ENCODE measurements around the gene PROZ. TPM values are rescaled to one million over a fixed set of nuclear protein-coding genes. Genes with fewer than 3 reads are reported as not detected.

PROZ gene
- total and polyA plus RNA-seq, 9 of the 15 experiments (the other 6 are each of a cell fraction or from before 2014, with no cell fraction given): not detected

DNA sequence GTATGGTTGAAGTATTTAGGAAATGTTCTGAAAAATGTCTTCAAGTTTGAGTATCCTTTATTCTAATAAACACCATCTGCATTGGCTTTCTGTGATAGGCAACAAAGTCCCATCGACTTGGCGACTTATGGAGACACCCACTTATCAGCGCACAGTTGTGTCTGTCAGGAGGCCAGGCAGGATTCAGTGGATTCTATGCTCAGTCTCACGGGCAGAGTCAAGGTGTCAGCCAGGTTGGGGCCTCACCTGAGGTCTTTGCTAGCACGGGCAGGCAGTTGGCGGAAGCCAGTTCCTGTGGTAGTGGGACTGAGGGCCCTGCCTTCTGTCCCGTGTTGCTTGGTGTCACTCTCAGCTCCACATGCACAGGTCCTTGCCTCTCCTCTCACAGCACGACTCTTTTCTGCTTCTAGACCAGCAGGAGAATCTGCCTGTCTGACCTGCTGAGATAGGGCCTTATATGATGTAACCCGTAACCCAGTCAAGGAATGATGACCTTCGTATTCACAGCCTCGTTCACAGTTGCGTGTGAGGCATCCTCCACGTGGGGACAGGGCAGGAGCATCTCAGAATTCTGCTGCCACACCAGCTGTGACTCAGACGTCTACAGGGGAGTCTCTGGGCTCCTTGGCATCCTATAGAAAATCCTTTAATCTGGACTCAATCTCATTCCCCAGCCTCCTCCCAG, 61.0 kb downstream of the PROZ start (continued):
- TF ChIP-seq, protein P1, sequence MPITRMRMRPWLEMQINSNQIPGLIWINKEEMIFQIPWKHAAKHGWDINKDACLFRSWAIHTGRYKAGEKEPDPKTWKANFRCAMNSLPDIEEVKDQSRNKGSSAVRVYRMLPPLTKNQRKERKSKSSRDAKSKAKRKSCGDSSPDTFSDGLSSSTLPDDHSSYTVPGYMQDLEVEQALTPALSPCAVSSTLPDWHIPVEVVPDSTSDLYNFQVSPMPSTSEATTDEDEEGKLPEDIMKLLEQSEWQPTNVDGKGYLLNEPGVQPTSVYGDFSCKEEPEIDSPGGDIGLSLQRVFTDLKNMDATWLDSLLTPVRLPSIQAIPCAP (CRISPR knock-in tag; IDR thresholded peaks at IDR 0.05; ENCODE audit: borderline replicate concordance): no peak
- no peak for TF ChIP-seq ZNF165 (CRISPR knock-in tag; IDR thresholded peaks at IDR 0.05; ENCODE audit: borderline replicate concordance)
- TF ChIP-seq, protein P2, sequence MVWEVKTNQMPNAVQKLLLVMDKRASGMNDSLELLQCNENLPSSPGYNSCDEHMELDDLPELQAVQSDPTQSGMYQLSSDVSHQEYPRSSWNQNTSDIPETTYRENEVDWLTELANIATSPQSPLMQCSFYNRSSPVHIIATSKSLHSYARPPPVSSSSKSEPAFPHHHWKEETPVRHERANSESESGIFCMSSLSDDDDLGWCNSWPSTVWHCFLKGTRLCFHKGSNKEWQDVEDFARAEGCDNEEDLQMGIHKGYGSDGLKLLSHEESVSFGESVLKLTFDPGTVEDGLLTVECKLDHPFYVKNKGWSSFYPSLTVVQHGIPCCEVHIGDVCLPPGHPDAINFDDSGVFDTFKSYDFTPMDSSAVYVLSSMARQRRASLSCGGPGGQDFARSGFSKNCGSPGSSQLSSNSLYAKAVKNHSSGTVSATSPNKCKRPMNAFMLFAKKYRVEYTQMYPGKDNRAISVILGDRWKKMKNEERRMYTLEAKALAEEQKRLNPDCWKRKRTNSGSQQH (CRISPR knock-in tag; IDR thresholded peaks at IDR 0.05): no peak
- TF ChIP-seq NFIC (IDR thresholded peaks at IDR 0.05): peak; percentile 21; the same call in 1 of the 2 replicates
- TF ChIP-seq RBM34 (IDR thresholded peaks at IDR 0.05; ENCODE audit: borderline replicate concordance, insufficient read depth, low read length): no peak
- TF ChIP-seq XRCC4 (IDR thresholded peaks at IDR 0.05; ENCODE audit: extremely low read depth, insufficient read depth, insufficient read length): no peak
- no peak for TF ChIP-seq OTX1 (CRISPR knock-in tag; IDR thresholded peaks at IDR 0.05)
- TF ChIP-seq PHB2 (IDR thresholded peaks at IDR 0.05; ENCODE audit: low read depth): no peak
- TF ChIP-seq DPF2 (IDR thresholded peaks at IDR 0.05): peak; percentile 13; the same call in 1 of the 2 replicates
- TF ChIP-seq PTRF (tag; IDR thresholded peaks at IDR 0.05): no peak
- TF ChIP-seq, protein P3, sequence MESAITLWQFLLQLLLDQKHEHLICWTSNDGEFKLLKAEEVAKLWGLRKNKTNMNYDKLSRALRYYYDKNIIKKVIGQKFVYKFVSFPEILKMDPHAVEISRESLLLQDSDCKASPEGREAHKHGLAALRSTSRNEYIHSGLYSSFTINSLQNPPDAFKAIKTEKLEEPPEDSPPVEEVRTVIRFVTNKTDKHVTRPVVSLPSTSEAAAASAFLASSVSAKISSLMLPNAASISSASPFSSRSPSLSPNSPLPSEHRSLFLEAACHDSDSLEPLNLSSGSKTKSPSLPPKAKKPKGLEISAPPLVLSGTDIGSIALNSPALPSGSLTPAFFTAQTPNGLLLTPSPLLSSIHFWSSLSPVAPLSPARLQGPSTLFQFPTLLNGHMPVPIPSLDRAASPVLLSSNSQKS (CRISPR knock-in tag; IDR thresholded peaks at IDR 0.05): no peak
- TF ChIP-seq TAF9B (IDR thresholded peaks at IDR 0.05; ENCODE audit: partially characterized antibody): no peak
- no peak for TF ChIP-seq RAD51 (IDR thresholded peaks at IDR 0.05; ENCODE audit: borderline replicate concordance, low read depth)
- TF ChIP-seq ZNF766 (CRISPR knock-in tag; conservative IDR thresholded peaks at IDR 0.05): no peak
- no peak for TF ChIP-seq THRB (CRISPR knock-in tag; conservative IDR thresholded peaks at IDR 0.05)
- no peak for TF ChIP-seq HSF4 (CRISPR knock-in tag; IDR thresholded peaks at IDR 0.05; ENCODE audit: borderline replicate concordance)
- no peak for TF ChIP-seq HMG20B (CRISPR knock-in tag; IDR thresholded peaks at IDR 0.05)
- TF ChIP-seq KHSRP (IDR thresholded peaks at IDR 0.05): no peak
- TF ChIP-seq, protein P4, sequence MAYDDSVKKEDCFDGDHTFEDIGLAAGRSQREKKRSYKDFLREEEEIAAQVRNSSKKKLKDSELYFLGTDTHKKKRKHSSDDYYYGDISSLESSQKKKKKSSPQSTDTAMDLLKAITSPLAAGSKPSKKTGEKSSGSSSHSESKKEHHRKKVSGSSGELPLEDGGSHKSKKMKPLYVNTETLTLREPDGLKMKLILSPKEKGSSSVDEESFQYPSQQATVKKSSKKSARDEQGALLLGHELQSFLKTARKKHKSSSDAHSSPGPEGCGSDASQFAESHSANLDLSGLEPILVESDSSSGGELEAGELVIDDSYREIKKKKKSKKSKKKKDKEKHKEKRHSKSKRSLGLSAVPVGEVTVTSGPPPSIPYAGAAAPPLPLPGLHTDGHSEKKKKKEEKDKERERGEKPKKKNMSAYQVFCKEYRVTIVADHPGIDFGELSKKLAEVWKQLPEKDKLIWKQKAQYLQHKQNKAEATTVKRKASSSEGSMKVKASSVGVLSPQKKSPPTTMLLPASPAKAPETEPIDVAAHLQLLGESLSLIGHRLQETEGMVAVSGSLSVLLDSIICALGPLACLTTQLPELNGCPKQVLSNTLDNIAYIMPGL (CRISPR knock-in tag; IDR thresholded peaks at IDR 0.05): no peak
- no peak for TF ChIP-seq ZNF449 (CRISPR knock-in tag; IDR thresholded peaks at IDR 0.05)
- peak; percentile 39; the same call in 1 of the 2 replicates for TF ChIP-seq SMAD4 (CRISPR knock-in tag; conservative IDR thresholded peaks at IDR 0.05)
- TF ChIP-seq ARID1B (IDR thresholded peaks at IDR 0.05): peak; percentile 75

Measured in K562 (cell line).